HTERT RPE-1 (cell line): Measurements from ENCODE around the gene CRBN.

Experiments
- in situ Hi-C: fragments of 300-500 bp; cut with MboI; formaldehyde crosslinking; loops from 4 replicates; pipeline ENCODE4 v1.14.3; 2020; ENCODE audit warnings: low sequenced_read_pairs

CRBN gene

GRCh38 chr3:3172627-3173026 is 6.9 kb downstream of the CRBN start:
- in situ Hi-C loops: no loop called here

- in situ Hi-C loops: no loop called here
Measured at GRCh38 chr3:3170998-3171397, 8.5 kb downstream of the CRBN start.

DNA sequence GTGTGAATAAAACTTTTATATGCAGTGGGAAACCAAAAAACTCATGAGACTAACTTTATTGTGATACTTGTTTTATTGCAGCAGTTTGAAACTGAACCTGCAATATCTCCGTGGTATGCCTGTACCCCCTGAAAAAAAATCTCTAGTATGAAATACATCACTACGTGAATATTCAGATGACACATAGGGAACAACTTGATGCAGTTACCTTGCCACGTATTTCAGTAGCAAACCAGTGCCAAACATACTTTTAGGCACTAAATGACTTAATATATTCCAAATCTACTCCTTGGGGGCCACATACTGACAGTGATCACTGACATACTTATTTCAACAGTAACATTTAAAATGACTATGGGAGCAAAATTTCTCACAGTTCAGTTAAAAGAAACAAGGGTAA is 13.8 kb downstream of the CRBN start:
- in situ Hi-C loops: no loop called here

DNA sequence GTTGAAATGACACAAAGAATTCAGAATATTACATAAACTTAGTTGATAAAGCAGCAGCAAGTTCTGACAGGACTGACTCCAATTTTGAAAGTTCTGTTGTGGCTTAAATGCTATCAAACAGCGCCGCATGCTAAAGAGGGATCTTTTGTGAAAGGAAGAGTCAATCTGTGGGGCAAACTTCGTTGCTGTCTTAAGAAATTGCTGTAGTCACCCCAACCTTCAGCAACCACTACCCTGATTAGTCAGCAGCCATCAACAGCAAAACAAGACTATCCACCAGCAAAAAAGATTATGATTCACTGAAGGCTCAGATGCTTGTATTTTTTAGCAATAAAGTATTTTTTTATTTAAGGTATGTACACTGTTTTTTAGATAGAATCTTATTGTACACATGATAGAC is 14.2 kb downstream of the CRBN start:
- in situ Hi-C loops: no loop called here

DNA sequence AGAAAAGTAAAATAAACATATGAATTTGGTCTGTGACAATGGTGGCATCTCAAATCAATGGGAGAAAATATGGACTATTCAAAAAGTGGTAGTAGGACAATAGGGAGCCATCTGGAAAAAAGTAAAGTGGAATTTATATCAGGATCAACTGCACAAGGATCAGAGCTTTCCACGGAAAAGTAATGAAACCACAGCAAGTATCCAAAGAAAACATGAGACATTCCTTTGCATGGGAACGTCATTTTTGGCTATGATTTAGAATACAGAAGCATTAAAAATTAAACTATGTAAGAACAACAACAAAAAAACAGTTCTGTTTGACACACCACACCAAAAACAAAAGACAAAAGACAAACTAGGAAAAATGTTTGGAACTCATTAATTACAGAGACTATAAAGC is 18.7 kb downstream of the CRBN start:
- in situ Hi-C loops: no loop called here

GRCh38 chr3:3157484-3157883 is 22.0 kb downstream of the CRBN start:
- in situ Hi-C loops: no loop called here

GRCh38 chr3:3154879-3155610 is 24.4 kb downstream of the CRBN start:
- in situ Hi-C loops: no loop called here

DNA sequence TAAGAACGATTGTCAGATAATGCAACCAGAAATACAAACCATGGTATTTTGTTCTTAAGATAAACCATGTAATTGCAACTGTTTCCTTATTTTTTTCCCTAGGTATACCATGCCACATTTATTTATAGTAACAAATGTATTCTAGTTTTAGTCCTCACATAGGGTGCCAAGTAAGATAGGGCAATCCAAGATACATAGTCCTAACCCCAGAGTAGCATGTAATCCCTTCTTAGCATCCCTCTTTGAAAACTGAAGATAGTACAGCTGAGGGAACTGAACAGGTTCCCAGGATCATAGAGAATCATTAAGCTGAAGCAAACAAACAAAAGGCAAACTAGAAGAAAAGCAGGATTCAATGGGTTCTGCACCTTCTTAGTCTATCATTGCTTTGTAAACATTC is 28.0 kb downstream of the CRBN start:
- in situ Hi-C loops: no loop called here

DNA sequence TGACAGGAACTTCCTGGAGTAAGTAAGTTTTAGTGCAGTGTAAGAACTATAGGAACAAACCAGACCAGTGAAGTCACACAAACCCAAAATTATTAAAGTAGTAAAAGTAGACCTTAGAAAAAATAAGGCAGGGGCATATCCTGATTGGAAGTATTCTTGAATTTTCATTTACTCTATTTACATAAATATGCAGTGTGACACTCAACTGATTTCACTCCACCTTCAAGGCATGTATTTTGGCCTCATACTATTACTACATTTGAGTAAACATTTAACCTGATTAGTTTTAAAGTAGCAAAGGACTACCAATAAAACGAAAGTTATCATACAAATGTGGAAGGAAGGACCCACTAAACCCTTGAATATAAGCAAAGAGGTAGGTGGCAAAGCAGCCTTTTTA is 29.9 kb downstream of the CRBN start:
- in situ Hi-C loops: no loop called here

DNA sequence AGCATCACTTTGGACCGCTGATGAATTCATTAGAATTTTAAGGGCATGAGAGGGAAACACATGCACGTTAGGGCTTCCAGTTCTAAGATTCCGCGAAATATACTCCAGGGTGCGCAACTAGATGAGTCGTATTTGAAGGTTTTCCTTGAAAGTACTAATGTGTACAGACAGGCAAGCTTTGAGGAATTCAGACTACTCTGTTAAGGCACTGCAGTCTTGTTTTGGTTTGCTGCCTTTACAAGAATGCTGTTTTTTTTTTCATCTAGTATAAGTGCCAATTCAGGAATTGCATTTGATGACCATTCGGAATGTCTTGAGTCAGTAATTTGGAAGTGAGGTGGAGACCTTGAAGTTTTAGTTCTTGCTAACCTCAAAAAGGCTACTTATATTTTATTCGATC is 33.7 kb downstream of the CRBN start:
- in situ Hi-C loops: no loop called here

DNA sequence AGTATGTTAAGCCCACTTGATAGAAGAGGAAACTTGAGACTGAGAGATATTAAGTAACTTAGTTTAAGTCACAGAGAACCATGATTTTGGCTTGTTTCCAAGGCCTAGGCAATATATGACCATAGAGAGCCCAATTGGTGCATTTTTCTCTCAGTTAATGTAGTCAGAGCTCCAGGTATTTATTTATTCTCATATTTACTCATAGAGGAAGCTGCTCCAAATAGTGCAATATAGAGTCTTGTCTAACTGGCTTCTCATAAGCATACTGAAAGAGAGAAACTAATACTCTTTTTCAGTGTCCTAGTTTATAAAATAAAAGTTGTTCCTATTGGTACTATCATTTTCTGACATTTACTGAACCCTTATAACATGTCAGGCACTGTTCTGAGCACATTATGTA is 37.6 kb downstream of the CRBN start:
- in situ Hi-C loops: no loop called here

GRCh38 chr3:3137526-3137925 is 42.0 kb downstream of the CRBN start:
- in situ Hi-C loops: no loop called here

DNA sequence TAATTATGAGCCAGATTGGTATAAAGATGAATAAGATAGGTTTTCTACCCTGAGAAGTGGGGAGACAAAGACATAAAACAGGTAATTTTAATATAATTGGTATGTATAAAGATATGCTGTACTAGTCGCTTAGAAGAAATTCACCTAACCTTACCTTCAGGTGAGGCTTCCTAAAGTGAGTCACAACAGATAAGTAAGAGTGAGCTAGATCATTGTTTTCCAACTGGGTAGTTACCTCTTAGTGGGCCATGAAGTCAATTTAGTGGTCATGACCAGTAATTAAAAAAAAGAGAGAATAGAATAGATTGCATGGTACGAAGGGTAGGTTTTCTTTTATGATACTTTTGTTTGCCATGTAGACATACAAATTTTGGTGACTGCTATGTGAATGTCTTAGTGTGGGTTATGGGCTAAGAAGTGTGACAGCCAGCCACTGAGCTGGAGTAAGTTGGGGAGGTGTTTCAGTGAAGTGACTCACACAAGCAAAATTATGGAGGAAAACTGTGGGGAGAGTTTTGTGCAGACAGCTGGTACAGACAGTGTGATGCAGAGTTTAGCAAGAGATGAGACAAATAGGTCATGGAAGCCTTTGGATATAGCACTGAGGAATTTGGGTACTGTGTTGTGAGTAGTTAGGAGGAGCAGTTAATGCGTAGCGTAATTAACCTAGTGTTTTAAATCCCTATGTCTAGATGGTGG is 44.6 kb downstream of the CRBN start:
- in situ Hi-C loops: no loop called here

- in situ Hi-C loops: no loop called here
Measured at GRCh38 chr3:3133500-3133899, 46.0 kb downstream of the CRBN start.

GRCh38 chr3:3129579-3129978 is 49.9 kb downstream of the CRBN start:
- in situ Hi-C loops: no loop called here

DNA sequence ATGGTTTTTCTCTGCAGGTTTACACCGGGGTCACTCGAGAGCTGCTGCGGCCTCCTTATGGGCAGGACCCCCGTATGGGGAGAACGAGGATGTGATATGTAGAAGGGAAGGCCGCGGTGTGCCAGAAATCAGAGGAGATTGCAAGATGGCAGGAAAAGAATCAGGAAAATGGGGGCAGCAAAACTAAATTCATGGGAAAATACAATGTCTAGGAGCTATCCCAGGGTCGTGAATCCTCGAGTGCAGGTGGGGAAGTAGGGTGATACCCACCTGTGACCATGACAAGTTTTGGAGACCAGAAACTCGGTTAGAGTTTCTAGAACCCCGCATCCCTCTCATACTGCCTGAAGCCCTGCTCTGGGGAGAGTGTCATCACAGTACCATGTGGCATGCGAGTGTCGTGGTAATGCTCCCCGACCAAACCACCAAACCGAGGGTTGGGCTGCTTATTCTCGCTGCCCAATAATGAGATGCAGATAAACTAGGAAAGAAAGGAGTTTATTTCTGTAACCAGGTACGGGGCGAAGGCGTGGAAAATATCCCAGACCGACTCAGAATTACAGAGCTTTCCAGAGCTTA is 52.0 kb downstream of the CRBN start:
- in situ Hi-C loops: no loop called here

- in situ Hi-C loops: no loop called here
Measured at GRCh38 chr3:3126477-3127431, 52.7 kb downstream of the CRBN start, which contains the start of gene TRNT1. TSS of gene TRNT1 (plus strand) at chr3:3126940. CDS start at chr3:3129041, 2,101 bp downstream.

DNA sequence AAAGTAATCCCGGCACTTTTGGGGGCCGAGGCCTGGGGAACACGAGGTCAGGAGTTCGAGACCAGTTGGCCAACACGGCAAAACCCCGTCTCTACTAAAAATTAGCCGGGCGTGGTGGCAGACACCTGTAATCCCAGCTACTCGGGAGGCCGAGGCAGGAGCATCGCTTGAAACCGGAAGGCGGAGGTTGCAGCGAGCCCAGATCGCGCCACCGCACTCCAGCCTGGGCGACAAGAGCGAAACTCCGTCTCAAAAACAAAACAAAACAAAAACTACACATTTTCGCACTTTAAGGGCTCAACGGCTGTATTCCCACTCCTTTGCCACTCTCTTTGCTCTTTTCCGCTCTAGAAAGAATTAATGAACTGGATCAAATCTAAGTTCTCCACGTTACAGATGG is 53.5 kb downstream of the CRBN start:
- in situ Hi-C loops: no loop called here

DNA sequence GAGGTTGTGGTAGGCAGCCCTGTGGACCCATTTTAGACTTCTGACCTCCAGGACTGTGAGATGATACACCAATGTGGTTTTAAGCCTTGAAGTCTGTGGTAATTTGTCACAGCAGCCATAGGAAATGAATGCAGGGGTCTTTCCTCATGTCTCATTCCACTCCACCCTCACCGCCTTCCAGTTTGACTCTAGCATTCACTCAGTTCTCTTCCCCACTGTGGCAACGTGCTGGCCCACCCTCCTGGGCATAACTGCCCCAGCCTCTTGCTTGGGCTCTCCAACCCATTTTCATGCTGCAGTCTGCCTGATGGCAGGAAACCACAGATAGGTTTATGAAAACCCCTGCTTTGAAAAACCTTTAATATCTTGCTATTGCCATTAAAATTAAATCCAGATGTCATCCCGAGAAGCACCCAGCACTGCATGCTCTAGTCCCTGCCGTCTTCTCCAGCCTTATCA is 60.1 kb downstream of the CRBN start:
- in situ Hi-C loops: no loop called here

- in situ Hi-C loops: no loop called here
Measured at GRCh38 chr3:3117651-3118050, 61.8 kb downstream of the CRBN start.
